SK-N-SH treated with all-trans-retinoic acid at 6 μM for 48 hours (cell line): Measurements from ENCODE around the gene IRS1.

Source experiments
- ARNTL ChIP-seq: fragments of 450-650 bp; formaldehyde crosslinking; IDR thresholded peaks from 2 replicates; pipeline ENCODE4 v1.5.0; 2020; ENCODE audit warnings: low read depth, mild to moderate bottlenecking, moderate library complexity, borderline replicate concordance
- CREB5 ChIP-seq: fragments of 250-450 bp; sonication (Bioruptor Pico); IDR thresholded peaks from 2 replicates; pipeline ENCODE4 v1.5.1; 2020; ENCODE audit warnings: low read depth, mild to moderate bottlenecking, moderate library complexity
- ISL1 ChIP-seq: fragments of 250-450 bp; sonication (Bioruptor Pico); IDR thresholded peaks from 2 replicates; pipeline ENCODE4 v2.1.2; 2022; ENCODE audit warnings: mild to moderate bottlenecking, moderate library complexity
- PATZ1 ChIP-seq: fragments of 250-450 bp; sonication (Bioruptor Pico); IDR thresholded peaks from 2 replicates; pipeline ENCODE4 v1.8.0; 2020; ENCODE audit warnings: mild to moderate bottlenecking, moderate library complexity, borderline replicate concordance
- RARB ChIP-seq: fragments of 250-450 bp; sonication (Bioruptor Pico); IDR thresholded peaks from 2 replicates; pipeline ENCODE4 v1.8.0; 2021; ENCODE audit warnings: mild to moderate bottlenecking, moderate library complexity
- SNAI2 ChIP-seq: fragments of 250-450 bp; sonication (Bioruptor Pico); IDR thresholded peaks from 2 replicates; pipeline ENCODE4 v1.5.0; 2020; ENCODE audit warnings: mild to moderate bottlenecking, moderate library complexity
- TCF4 ChIP-seq: fragments of 250-450 bp; sonication (Bioruptor Pico); IDR thresholded peaks from 2 replicates; pipeline ENCODE4 v1.8.0; 2021; ENCODE audit warnings: mild to moderate bottlenecking, moderate library complexity, borderline replicate concordance
- ZC3H10 ChIP-seq: fragments of 250-450 bp; sonication (Bioruptor Pico); IDR thresholded peaks from 2 replicates; pipeline ENCODE4 v1.5.1; 2021; ENCODE audit warnings: mild to moderate bottlenecking, moderate library complexity
- ZFP3 ChIP-seq: fragments of 250-450 bp; sonication (Bioruptor Pico); IDR thresholded peaks from 2 replicates; pipeline ENCODE4 v1.5.0; 2020; ENCODE audit warnings: mild to moderate bottlenecking, moderate library complexity
- ZFP30 ChIP-seq: fragments of 450-650 bp; formaldehyde crosslinking; IDR thresholded peaks from 2 replicates; pipeline ENCODE4 v1.5.0; 2022; ENCODE audit warnings: mild to moderate bottlenecking, moderate library complexity
- ZNF565 ChIP-seq: fragments of 450-650 bp; formaldehyde crosslinking; conservative IDR thresholded peaks from 2 replicates; pipeline ENCODE4 v1.5.0; 2020; ENCODE audit warnings: low read depth, mild to moderate bottlenecking, moderate library complexity
- ZNF8 ChIP-seq: fragments of 450-650 bp; formaldehyde crosslinking; IDR thresholded peaks from 2 replicates; pipeline ENCODE4 v1.5.0; 2020; ENCODE audit warnings: mild to moderate bottlenecking, moderate library complexity

GRCh38 chr2:226799976-226800940, 638 bp upstream of the IRS1 start:
- TF ChIP-seq ARNTL (no peak), ZNF8 (CRISPR knock-in tag) (no peak), SNAI2 (CRISPR knock-in tag) (no peak), CREB5 (no peak), PATZ1 (CRISPR knock-in tag) (no peak), ZC3H10 (CRISPR knock-in tag) (no peak), ZFP30 (CRISPR knock-in tag) (no peak), TCF4 (CRISPR knock-in tag) (no peak), ISL1 (no peak), ZNF565 (CRISPR knock-in tag) (no peak), ZFP3 (CRISPR knock-in tag) (no peak), RARB (CRISPR knock-in tag) (no peak)
